Measurements from ENCODE around the gene CLMN. TPM values are rescaled to one million over a fixed set of nuclear protein-coding genes. Genes with fewer than 3 reads are reported as not detected.

Gene CLMN
- total and polyA plus RNA-seq, 10 of the 15 experiments (the other 5 are each of a cell fraction or from before 2014, with no cell fraction given) = 7.8 to 49.3 (median 18.5) TPM

DNA sequence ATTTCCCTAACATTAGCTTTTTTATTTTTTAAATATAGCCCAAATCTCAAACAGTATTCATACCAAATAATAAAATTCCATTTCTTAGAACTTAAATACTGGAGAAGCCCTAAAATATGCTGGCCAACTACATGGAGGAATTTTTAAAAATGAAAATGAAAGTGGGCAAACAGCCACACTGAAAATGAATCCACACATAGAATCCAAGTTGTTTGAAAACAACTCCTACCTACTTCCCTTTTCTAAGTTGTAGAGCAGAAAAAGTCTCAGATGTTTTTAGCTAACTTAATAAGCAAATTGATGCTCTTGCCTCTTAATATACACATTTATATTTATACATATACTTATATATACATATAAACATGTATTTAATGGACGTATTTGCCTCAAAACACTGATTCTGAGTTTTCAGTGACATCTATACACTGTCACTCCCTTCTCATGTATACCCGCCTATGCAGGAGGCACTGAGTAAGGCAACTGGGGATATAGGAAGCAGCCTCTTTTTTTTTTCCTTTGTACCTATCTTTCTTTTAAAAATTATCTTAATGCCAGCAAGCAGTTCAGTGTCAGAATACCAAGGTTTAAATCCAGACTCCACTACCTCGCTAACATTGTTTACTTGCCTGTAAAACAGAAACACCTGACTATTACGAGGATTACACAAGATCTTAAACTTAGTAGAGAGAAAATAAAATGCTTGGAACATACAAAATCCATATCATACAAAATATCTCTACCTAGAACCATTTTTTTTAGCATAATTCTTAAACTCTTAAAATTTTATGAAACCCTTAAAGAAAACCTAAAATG, 175.7 kb downstream of the CLMN start (continued):
- TF ChIP-seq CEBPZ (IDR thresholded peaks at IDR 0.05; ENCODE audit: low read depth, low read length) = no peak
- TF ChIP-seq, protein P1, sequence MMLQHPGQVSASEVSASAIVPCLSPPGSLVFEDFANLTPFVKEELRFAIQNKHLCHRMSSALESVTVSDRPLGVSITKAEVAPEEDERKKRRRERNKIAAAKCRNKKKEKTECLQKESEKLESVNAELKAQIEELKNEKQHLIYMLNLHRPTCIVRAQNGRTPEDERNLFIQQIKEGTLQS (IDR thresholded peaks at IDR 0.05; ENCODE audit: borderline replicate concordance, extremely low read depth, low read depth, low read length) = no peak
- TF ChIP-seq TBL1XR1 (IDR thresholded peaks at IDR 0.05; ENCODE audit: low read depth, low read length) = no peak
- no peak for TF ChIP-seq ZNF592 (IDR thresholded peaks at IDR 0.05)
- no peak for TF ChIP-seq TCF7 (IDR thresholded peaks at IDR 0.05; ENCODE audit: borderline replicate concordance)
- TF ChIP-seq ZZZ3 (IDR thresholded peaks at IDR 0.05; ENCODE audit: control insufficient read depth, insufficient read length, low read depth) = no peak
- TF ChIP-seq, protein P2, sequence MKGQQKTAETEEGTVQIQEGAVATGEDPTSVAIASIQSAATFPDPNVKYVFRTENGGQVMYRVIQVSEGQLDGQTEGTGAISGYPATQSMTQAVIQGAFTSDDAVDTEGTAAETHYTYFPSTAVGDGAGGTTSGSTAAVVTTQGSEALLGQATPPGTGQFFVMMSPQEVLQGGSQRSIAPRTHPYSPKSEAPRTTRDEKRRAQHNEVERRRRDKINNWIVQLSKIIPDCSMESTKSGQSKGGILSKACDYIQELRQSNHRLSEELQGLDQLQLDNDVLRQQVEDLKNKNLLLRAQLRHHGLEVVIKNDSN (IDR thresholded peaks at IDR 0.05; ENCODE audit: borderline replicate concordance, extremely low read length, insufficient read depth, low read depth, low read length) = no peak
- TF ChIP-seq IKZF2 (IDR thresholded peaks at IDR 0.05) = peak; percentile 76 to 80
- no peak for TF ChIP-seq MEF2A (IDR thresholded peaks at IDR 0.05; ENCODE audit: insufficient read depth, low read depth, low read length)
- TF ChIP-seq RBBP5 (conservative IDR thresholded peaks at IDR 0.05) = no peak
- TF ChIP-seq, protein P3, sequence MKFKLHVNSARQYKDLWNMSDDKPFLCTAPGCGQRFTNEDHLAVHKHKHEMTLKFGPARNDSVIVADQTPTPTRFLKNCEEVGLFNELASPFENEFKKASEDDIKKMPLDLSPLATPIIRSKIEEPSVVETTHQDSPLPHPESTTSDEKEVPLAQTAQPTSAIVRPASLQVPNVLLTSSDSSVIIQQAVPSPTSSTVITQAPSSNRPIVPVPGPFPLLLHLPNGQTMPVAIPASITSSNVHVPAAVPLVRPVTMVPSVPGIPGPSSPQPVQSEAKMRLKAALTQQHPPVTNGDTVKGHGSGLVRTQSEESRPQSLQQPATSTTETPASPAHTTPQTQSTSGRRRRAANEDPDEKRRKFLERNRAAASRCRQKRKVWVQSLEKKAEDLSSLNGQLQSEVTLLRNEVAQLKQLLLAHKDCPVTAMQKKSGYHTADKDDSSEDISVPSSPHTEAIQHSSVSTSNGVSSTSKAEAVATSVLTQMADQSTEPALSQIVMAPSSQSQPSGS (IDR thresholded peaks at IDR 0.05; ENCODE audit: low read length) = 0 out of 2 replicates have a peak, but pooled peaks have one; percentile 18
- TF ChIP-seq STAT3 (IDR thresholded peaks at IDR 0.05; ENCODE audit: low read depth, low read length) = no peak
- TF ChIP-seq SP1 (IDR thresholded peaks at IDR 0.05; ENCODE audit: low read depth, low read length) = no peak
- peak; percentile 36; the same call in 1 of the 2 replicates for TF ChIP-seq SPI1 (IDR thresholded peaks at IDR 0.05; ENCODE audit: borderline replicate concordance, insufficient read depth, low read depth, low read length)
- no peak for TF ChIP-seq RAD21 (IDR thresholded peaks at IDR 0.05; ENCODE audit: insufficient read depth, low read depth, low read length)

All from GM12878 (cell line).